CD4-positive, alpha-beta T cell treated with Interleukin-17A for 4 hours (primary cell): ENCODE results near the gene INKA2.

ENCODE experiments used
- DNase-seq: peaks from one replicate; pipeline ENCODE4 v3.0.0-alpha.2; 2020; ENCODE audit warnings: mixed read lengths

Gene INKA2

DNA sequence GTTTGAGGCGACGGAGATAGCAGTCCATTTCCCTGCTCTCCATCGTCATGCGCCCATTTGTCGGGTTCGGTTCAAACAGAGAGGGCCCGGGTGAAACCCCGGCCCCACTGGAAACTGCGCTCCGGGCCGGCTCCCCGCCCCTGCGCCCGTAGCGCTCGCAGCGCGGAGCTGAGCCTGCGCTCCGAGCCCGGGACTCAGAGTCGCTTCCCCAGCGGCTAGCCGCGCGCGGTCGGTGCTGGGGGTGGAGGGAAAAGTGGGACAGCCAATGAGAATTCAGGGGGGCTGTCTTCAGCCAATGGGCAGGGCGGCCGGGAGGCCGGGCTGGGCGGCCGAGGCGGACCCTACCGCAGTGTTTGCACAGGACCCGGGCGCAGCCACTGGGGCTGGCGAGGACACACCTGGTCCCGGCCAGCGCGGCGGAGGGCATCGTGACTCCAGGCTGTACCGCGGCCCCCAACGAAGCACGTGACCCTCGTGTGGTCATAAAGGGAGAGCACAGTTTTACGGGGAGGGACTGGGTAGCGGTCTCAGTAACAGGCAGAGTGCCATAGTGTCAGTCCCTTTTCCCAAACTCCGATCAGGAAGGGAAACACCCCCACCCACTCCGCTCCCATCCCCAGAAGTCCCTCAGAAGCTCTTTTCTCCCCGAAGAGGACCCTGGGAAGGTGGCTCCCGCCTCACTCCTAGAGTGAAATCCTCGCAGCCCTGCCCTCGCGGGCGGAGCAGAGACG lies at the start of gene INKA2:
Gene INKA2 (minus strand): TSS at position 202 of the 731 bp plus-strand sequence. CDS start 153 bp downstream, at position 49.
- peak; percentile 74 for DNase-seq

DNA sequence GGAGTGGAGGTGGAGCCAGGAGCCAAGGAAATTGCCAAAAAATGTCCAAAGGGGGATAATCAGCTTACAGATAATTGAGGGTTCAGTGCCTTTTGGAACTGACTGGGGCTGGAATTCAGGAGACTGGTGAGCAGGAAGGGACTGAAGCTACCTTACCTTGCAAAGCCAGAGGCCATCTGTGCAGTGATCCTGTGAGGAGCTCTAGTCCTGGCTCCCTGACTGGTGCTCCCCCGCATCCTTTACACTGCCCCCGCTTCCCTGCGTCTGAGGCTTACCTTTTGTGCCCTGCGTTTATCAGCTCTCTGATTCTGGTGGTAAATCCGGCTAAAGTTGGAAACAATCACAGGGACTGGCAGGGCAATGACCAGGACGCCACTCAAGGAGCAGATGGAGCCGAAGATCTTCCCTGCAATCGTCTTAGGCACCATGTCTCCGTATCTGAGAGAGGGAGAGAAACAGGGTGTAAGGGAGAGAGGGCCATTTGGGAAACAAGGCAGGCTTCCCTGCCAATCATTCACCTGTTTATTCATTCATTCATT lies 47.5 kb upstream of the INKA2 start:
- no peak for DNase-seq

- no peak for DNase-seq
Measured at GRCh38 chr1:111784273-111784901, 45.2 kb upstream of the INKA2 start.

GRCh38 chr1:111779546-111779945 lies 40.4 kb upstream of the INKA2 start:
- no peak for DNase-seq

DNA sequence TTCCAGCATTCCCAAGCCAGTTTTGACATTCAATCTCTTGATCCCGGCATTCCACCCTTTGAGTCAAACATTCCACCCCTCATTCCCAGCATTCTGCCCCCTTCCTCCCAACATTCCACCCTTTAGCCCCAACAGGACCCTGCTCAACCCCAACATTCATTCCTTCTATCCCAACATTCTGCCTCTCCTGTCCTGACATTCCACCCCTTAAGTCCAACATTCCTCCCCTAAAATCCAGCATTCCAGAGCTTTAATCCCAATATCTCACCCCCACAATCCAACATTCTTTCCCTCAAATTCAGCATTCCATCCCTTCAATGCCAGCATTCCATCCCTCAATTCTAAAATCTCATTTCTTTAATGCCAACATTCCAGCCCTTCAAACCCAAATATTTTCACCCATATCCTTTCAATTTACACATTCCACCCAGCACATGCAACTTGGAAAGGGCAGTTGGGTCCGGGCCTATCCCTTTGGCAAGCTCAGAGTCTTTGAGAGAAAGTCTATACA lies 39.4 kb upstream of the INKA2 start:
- DNase-seq, result no peak

- DNase-seq, result no peak
Measured at GRCh38 chr1:111778066-111778465, 38.9 kb upstream of the INKA2 start.

GRCh38 chr1:111777301-111777700 lies 38.1 kb upstream of the INKA2 start:
- no peak for DNase-seq

DNA sequence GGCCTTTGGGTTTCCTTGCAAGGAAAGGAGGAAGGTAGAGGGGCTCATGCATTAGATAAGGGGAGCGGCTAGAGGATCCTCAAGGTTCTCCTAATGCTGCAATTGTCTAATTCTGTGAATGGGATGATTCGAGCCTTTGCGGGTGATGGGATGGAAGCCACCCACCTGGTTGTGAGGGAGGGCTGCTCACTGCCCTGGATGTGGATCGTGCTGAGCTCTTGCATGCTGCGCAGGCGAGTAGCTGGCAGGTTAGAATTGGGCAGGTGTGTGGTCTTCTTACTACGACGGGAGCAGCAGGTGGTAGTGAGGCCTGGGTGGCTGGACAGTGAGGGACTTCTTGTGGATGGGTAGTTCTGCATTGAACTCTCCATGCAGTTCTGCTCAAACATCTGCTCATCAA lies 37.7 kb upstream of the INKA2 start:
- no peak for DNase-seq

GRCh38 chr1:111776391-111776790 lies 37.2 kb upstream of the INKA2 start:
- no peak for DNase-seq

GRCh38 chr1:111775966-111776365 lies 36.8 kb upstream of the INKA2 start:
- no peak for DNase-seq

GRCh38 chr1:111770916-111771315 lies 31.7 kb upstream of the INKA2 start:
- no peak for DNase-seq

GRCh38 chr1:111769517-111770146 lies 30.4 kb upstream of the INKA2 start:
- DNase-seq, result peak; percentile 69

DNA sequence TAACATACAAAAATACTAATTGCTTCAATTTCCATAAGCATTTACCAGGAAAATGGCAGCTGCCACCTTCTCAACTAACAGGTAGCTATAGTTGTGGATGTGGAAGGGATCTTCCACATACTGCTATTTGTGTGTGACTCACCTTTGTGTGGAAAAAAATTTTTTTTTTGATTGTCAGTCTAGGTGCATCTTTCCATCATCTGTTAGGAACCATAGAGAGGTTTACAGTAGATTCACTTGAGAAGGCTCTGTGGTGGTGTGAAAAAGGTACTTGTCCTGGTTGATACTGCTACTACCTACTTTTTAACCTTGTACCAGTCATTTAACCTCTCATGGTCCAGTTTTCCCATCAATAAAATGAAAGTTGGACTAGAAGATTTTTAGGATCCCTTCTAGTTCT lies 29.4 kb upstream of the INKA2 start:
- no peak for DNase-seq

GRCh38 chr1:111768023-111768422 lies 28.8 kb upstream of the INKA2 start:
- no peak for DNase-seq

DNA sequence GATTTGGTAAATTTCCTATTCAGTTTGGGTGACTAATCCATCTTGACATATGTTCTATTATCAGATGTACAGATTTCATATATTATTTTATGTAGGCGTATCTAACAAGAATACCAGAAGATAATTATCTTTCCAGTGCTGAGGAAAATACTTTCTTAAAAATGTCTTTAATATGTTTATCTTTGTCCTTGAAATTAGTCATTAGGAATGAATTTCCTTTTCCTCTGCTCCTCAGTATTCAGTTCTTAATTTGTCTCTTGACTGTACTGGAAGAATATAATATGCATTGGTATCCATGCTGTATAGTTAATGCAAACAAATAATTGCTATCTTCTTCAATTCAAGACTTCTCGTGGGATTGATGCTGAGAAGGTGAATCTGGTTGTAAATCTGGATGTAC lies 23.1 kb upstream of the INKA2 start:
- no peak for DNase-seq

GRCh38 chr1:111761717-111762116 lies 22.5 kb upstream of the INKA2 start:
- DNase-seq, result no peak

GRCh38 chr1:111758373-111758772 lies 19.2 kb upstream of the INKA2 start:
- no peak for DNase-seq

GRCh38 chr1:111756124-111756513 lies 16.9 kb upstream of the INKA2 start:
- no peak for DNase-seq

GRCh38 chr1:111755331-111756123 lies 16.3 kb upstream of the INKA2 start, which contains the start of gene DDX20:
Gene DDX20 (plus strand): TSS chr1:111755901. CDS start chr1:111755925, 24 bp downstream.
- peak; percentile 96 for DNase-seq

GRCh38 chr1:111754984-111755330 lies 15.8 kb upstream of the INKA2 start:
- DNase-seq, result peak; percentile 50

DNA sequence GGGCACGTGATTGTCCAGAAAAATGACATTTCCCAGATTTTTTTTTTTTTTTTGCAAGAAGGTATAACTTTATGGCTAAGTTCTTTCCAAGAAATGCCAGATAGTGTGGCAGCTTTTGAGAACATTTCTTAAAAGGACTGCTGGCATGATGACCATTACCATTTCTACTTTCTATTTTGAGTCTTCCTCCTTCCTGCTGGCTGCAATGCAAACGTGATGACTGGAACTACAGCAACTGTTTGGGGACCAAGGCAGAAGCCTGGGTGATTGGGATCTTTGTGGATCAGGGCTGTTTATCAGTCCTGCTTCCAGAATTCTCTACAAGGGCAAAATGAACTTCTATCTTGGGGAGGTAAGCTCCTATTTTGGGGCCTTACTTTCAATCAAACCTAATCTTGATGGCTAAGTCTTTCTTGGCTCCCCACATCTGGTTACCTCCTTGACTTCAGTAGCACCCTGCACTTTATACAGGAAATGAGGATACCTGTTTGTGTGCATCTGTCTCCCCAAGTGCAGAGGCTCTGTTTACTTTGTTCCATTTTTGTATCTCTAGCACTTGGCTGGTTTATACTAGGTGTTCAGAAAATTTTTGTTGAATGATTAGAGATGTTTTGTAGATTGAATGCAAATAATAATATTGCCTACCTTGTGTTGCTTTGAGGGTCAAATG lies 12.8 kb upstream of the INKA2 start:
- no peak for DNase-seq

DNA sequence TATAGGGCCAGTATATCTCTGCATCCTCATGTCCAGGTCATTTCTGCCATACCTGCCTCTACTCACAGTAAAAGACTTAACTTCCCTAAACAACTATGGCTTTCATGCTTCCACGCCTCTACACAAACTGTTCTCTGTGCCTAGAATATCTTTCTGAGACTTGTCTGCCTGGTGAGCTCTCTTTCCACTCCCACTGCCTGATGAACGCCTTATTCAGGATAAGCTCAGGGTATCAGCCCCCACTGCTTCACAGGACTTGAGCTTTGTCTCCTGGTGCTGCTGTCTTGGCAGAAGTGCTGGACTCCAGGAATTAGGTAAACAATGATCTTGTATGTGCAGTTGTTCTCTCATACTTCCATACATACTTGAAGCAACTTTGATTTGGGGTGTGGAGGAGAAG lies 11.7 kb upstream of the INKA2 start:
- DNase-seq, result no peak
